Neural progenitor cell (in vitro differentiated cells): ENCODE measurements around the gene PTPN14.

Experiments used
- EZH2 ChIP-seq: fragments of 200-600 bp; sonication (generic); IDR thresholded peaks from 2 replicates; pipeline ENCODE4 v1.6.1; 2017; ENCODE audit warnings: antibody characterized with exemption, mild to moderate bottlenecking, moderate library complexity
- EZH2phosphoT487 ChIP-seq: fragments of 200-600 bp; sonication (generic); IDR thresholded peaks from 2 replicates; pipeline ENCODE4 v1.6.1; 2017; ENCODE audit warnings: antibody characterized with exemption
- TF ChIP-seq, protein P1 (sequence below): fragments of 200-600 bp; sonication (generic); IDR thresholded peaks from 2 replicates; pipeline ENCODE4 v1.5.1; 2017; ENCODE audit warnings: antibody characterized with exemption, mild to moderate bottlenecking

GRCh38 chr1:214404154-214404553 lies 147.2 kb downstream of the PTPN14 start:
- TF ChIP-seq, protein P1, sequence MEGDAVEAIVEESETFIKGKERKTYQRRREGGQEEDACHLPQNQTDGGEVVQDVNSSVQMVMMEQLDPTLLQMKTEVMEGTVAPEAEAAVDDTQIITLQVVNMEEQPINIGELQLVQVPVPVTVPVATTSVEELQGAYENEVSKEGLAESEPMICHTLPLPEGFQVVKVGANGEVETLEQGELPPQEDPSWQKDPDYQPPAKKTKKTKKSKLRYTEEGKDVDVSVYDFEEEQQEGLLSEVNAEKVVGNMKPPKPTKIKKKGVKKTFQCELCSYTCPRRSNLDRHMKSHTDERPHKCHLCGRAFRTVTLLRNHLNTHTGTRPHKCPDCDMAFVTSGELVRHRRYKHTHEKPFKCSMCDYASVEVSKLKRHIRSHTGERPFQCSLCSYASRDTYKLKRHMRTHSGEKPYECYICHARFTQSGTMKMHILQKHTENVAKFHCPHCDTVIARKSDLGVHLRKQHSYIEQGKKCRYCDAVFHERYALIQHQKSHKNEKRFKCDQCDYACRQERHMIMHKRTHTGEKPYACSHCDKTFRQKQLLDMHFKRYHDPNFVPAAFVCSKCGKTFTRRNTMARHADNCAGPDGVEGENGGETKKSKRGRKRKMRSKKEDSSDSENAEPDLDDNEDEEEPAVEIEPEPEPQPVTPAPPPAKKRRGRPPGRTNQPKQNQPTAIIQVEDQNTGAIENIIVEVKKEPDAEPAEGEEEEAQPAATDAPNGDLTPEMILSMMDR, result no peak
- TF ChIP-seq EZH2phosphoT487 (no peak), EZH2 (no peak)
